ENCODE measurements around the gene RNF113A.
"Not testable (repeated sequence)": the region's sequence is repeated elsewhere in the genome, so short reads cannot be mapped to it uniquely, and the experiment has no call there.

Gene RNF113A

GRCh38 chrX:119833905-119834304, 37.6 kb downstream of the RNF113A start:
- H3K9ac ChIP-seq (ENCODE audit: low read depth in 1 of 2, low read length in 2 of 2) = no peak overlapping the region
- H3K36me3 ChIP-seq (ENCODE audit: control insufficient read depth in 1 of 2, insufficient read depth in 2 of 2, low read length in 2 of 2) = peaks cover 6 to 49% of the 10 kb centered on the region in 2 donors
- H3K27ac ChIP-seq (ENCODE audit: low read depth, low read length) = no peak overlapping the region
- no peak overlapping the region for H3K4me3 ChIP-seq (ENCODE audit: low read depth in 1 of 2, low read length in 2 of 2)
- H3K27me3 ChIP-seq (ENCODE audit: control insufficient read depth in 1 of 2, insufficient read depth in 2 of 2, low read length in 2 of 2) = no peaks in the 10 kb centered on the region
- H3K9me3 ChIP-seq (ENCODE audit: control insufficient read depth in 1 of 2, low read length in 2 of 2) = no peaks in the 10 kb centered on the region
- H3K4me1 ChIP-seq (ENCODE audit: control insufficient read depth in 1 of 2, insufficient read depth in 2 of 2, low read length in 2 of 2) = no peaks in the 10 kb centered on the region

GRCh38 chrX:119828446-119828845, 43.1 kb downstream of the RNF113A start:
- no peak overlapping the region for H3K4me3 ChIP-seq (ENCODE audit: low read depth in 1 of 2, low read length in 2 of 2)
- no peak overlapping the region for H3K27ac ChIP-seq (ENCODE audit: low read depth, low read length)
- no peaks in the 10 kb centered on the region for H3K9me3 ChIP-seq (ENCODE audit: control insufficient read depth in 1 of 2, low read length in 2 of 2)
- no peaks in the 10 kb centered on the region for H3K4me1 ChIP-seq (ENCODE audit: control insufficient read depth in 1 of 2, insufficient read depth in 2 of 2, low read length in 2 of 2)
- no peaks in the 10 kb centered on the region for H3K27me3 ChIP-seq (ENCODE audit: control insufficient read depth in 1 of 2, insufficient read depth in 2 of 2, low read length in 2 of 2)
- peaks cover 0 to 16% of the 10 kb centered on the region in 2 donors for H3K36me3 ChIP-seq (ENCODE audit: control insufficient read depth in 1 of 2, insufficient read depth in 2 of 2, low read length in 2 of 2)
- H3K9ac ChIP-seq (ENCODE audit: low read depth in 1 of 2, low read length in 2 of 2) = no peak overlapping the region

- Histone ChIP-seq H3K4me3 (ENCODE audit: low read depth in 1 of 2, low read length in 2 of 2) (no peak overlapping the region), H3K27me3 (ENCODE audit: control insufficient read depth in 1 of 2, insufficient read depth in 2 of 2, low read length in 2 of 2) (no peaks in the 10 kb centered on the region), H3K9me3 (ENCODE audit: control insufficient read depth in 1 of 2, low read length in 2 of 2) (no peaks in the 10 kb centered on the region), H3K27ac (ENCODE audit: low read depth, low read length) (no peak overlapping the region), H3K9ac (ENCODE audit: low read depth in 1 of 2, low read length in 2 of 2) (no peak overlapping the region), H3K36me3 (ENCODE audit: control insufficient read depth in 1 of 2, insufficient read depth in 2 of 2, low read length in 2 of 2) (peaks cover 0 to 3% of the 10 kb centered on the region in 2 donors), H3K4me1 (ENCODE audit: control insufficient read depth in 1 of 2, insufficient read depth in 2 of 2, low read length in 2 of 2) (no peaks in the 10 kb centered on the region)
Observed at GRCh38 chrX:119826399-119826959, 45.1 kb downstream of the RNF113A start.

GRCh38 chrX:119824221-119824620, 47.3 kb downstream of the RNF113A start:
- H3K27ac ChIP-seq (ENCODE audit: low read depth, low read length); H3K4me3 ChIP-seq (ENCODE audit: low read depth in 1 of 2, low read length in 2 of 2); H3K27me3 ChIP-seq (ENCODE audit: control insufficient read depth in 1 of 2, insufficient read depth in 2 of 2, low read length in 2 of 2); H3K9ac ChIP-seq (ENCODE audit: low read depth in 1 of 2, low read length in 2 of 2); H3K36me3 ChIP-seq (ENCODE audit: control insufficient read depth in 1 of 2, insufficient read depth in 2 of 2, low read length in 2 of 2); H3K9me3 ChIP-seq (ENCODE audit: control insufficient read depth in 1 of 2, low read length in 2 of 2); H3K4me1 ChIP-seq (ENCODE audit: control insufficient read depth in 1 of 2, insufficient read depth in 2 of 2, low read length in 2 of 2): not testable (repeated sequence)

GRCh38 chrX:119821703-119822102, 49.8 kb downstream of the RNF113A start:
- H3K27me3 ChIP-seq (ENCODE audit: control insufficient read depth in 1 of 2, insufficient read depth in 2 of 2, low read length in 2 of 2); H3K4me1 ChIP-seq (ENCODE audit: control insufficient read depth in 1 of 2, insufficient read depth in 2 of 2, low read length in 2 of 2); H3K9ac ChIP-seq (ENCODE audit: low read depth in 1 of 2, low read length in 2 of 2); H3K27ac ChIP-seq (ENCODE audit: low read depth, low read length); H3K9me3 ChIP-seq (ENCODE audit: control insufficient read depth in 1 of 2, low read length in 2 of 2); H3K4me3 ChIP-seq (ENCODE audit: low read depth in 1 of 2, low read length in 2 of 2); H3K36me3 ChIP-seq (ENCODE audit: control insufficient read depth in 1 of 2, insufficient read depth in 2 of 2, low read length in 2 of 2): not testable (repeated sequence)

Data from duodenal mucosa (tissue), 2 donors.